ENCODE results near the gene SEC14L6. TPM values are rescaled to one million over a fixed set of nuclear protein-coding genes. Genes with fewer than 3 reads are reported as not detected.
"Not testable (repeated sequence)": the region's sequence is repeated elsewhere in the genome, so short reads cannot be mapped to it uniquely, and the experiment has no call there.

SEC14L6 gene
- total RNA-seq, 3 donors from 2014 or later (not counting 1 experiment from before 2014, with no cell fraction given), result 0.18 to 0.23 TPM; not detected in 1

GRCh38 chr22:30569674-30570202, 23.2 kb upstream of the SEC14L6 start:
- 91% methylated on average over 10 of the region's 10 CpGs for WGBS (ENCODE audit: insufficient coverage)
- H3K4me3 ChIP-seq (ENCODE audit: low read length), result no peak overlapping the region
- no peaks in the 10 kb centered on the region for H3K4me1 ChIP-seq (ENCODE audit: control insufficient read depth, insufficient read depth, low read length)
- DNase-seq (no peak), ATAC-seq (no peak)
- Mint-ChIP-seq H3K36me3 (no peaks in the 10 kb centered on the region), H3K4me3 (no peak overlapping the region), H3K4me1 (no peaks in the 10 kb centered on the region), H3K27ac (no peak overlapping the region), H3K9me3 (no peaks in the 10 kb centered on the region), H3K27me3 (ENCODE audit: low read depth in 2 of 2) (peaks cover 0 to 7% of the 10 kb centered on the region in 2 donors)
- H3K27ac ChIP-seq (ENCODE audit: low read length), result no peak overlapping the region
- no peak for TF ChIP-seq CTCF (IDR thresholded peaks at IDR 0.05)
- intact Hi-C loops (cut with micrococcal nuclease), result no loop called here
- no peaks in the 10 kb centered on the region for H3K9me3 ChIP-seq (ENCODE audit: control insufficient read depth, insufficient read depth, low read length)
- no peaks in the 10 kb centered on the region for H3K36me3 ChIP-seq (ENCODE audit: control insufficient read depth, insufficient read depth, low read length)
- H3K27me3 ChIP-seq (ENCODE audit: control insufficient read depth, insufficient read depth, low read length), result no peaks in the 10 kb centered on the region

GRCh38 chr22:30568137-30568805, 21.7 kb upstream of the SEC14L6 start:
- TF ChIP-seq CTCF (IDR thresholded peaks at IDR 0.05), result no peak
- Histone ChIP-seq H3K9me3 (ENCODE audit: control insufficient read depth, insufficient read depth, low read length) (no peaks in the 10 kb centered on the region), H3K4me3 (ENCODE audit: low read length) (no peak overlapping the region), H3K36me3 (ENCODE audit: control insufficient read depth, insufficient read depth, low read length) (no peaks in the 10 kb centered on the region), H3K4me1 (ENCODE audit: control insufficient read depth, insufficient read depth, low read length) (no peaks in the 10 kb centered on the region), H3K27ac (ENCODE audit: low read length) (no peak overlapping the region), H3K27me3 (ENCODE audit: control insufficient read depth, insufficient read depth, low read length) (no peaks in the 10 kb centered on the region)
- Mint-ChIP-seq H3K27ac (no peak overlapping the region), H3K36me3 (no peaks in the 10 kb centered on the region), H3K4me3 (no peak overlapping the region), H3K27me3 (ENCODE audit: low read depth in 2 of 2) (peaks cover 0 to 7% of the 10 kb centered on the region in 2 donors), H3K9me3 (no peaks in the 10 kb centered on the region), H3K4me1 (no peaks in the 10 kb centered on the region)
- intact Hi-C loops (cut with micrococcal nuclease), result no loop called here
- DNase-seq, result no peak
- WGBS (ENCODE audit: insufficient coverage), result 82% methylated on average over 10 of the region's 10 CpGs
- no peak for ATAC-seq

GRCh38 chr22:30567277-30567676, 20.7 kb upstream of the SEC14L6 start:
- H3K27ac Mint-ChIP-seq; H3K27me3 ChIP-seq (ENCODE audit: control insufficient read depth, insufficient read depth, low read length); DNase-seq; H3K4me3 ChIP-seq (ENCODE audit: low read length); H3K4me3 Mint-ChIP-seq; H3K36me3 Mint-ChIP-seq; H3K36me3 ChIP-seq (ENCODE audit: control insufficient read depth, insufficient read depth, low read length); H3K4me1 ChIP-seq (ENCODE audit: control insufficient read depth, insufficient read depth, low read length); ATAC-seq; H3K27ac ChIP-seq (ENCODE audit: low read length); H3K27me3 Mint-ChIP-seq (ENCODE audit: low read depth in 2 of 2); H3K9me3 ChIP-seq (ENCODE audit: control insufficient read depth, insufficient read depth, low read length); H3K4me1 Mint-ChIP-seq; intact Hi-C loops (cut with micrococcal nuclease); H3K9me3 Mint-ChIP-seq: not testable (repeated sequence)
- 87% methylated on average over 6 of the region's 6 CpGs for WGBS (ENCODE audit: insufficient coverage)

- intact Hi-C loops (cut with micrococcal nuclease), result no loop called here
- peaks cover 0 to 7% of the 10 kb centered on the region in 2 donors for H3K27me3 Mint-ChIP-seq (ENCODE audit: low read depth in 2 of 2)
- no peaks in the 10 kb centered on the region for H3K9me3 ChIP-seq (ENCODE audit: control insufficient read depth, insufficient read depth, low read length)
- H3K36me3 ChIP-seq (ENCODE audit: control insufficient read depth, insufficient read depth, low read length), result no peaks in the 10 kb centered on the region
- H3K27ac ChIP-seq (ENCODE audit: low read length), result no peak overlapping the region
- H3K4me1 Mint-ChIP-seq, result no peaks in the 10 kb centered on the region
- TF ChIP-seq CTCF (IDR thresholded peaks at IDR 0.05), result no peak
- H3K4me3 ChIP-seq (ENCODE audit: low read length), result no peak overlapping the region
- H3K27ac Mint-ChIP-seq, result no peak overlapping the region
- H3K9me3 Mint-ChIP-seq, result no peaks in the 10 kb centered on the region
- 85% methylated on average over 7 of the region's 7 CpGs for WGBS (ENCODE audit: insufficient coverage)
- H3K4me1 ChIP-seq (ENCODE audit: control insufficient read depth, insufficient read depth, low read length), result no peaks in the 10 kb centered on the region
- DNase-seq (no peak), ATAC-seq (no peak)
- no peaks in the 10 kb centered on the region for H3K27me3 ChIP-seq (ENCODE audit: control insufficient read depth, insufficient read depth, low read length)
- H3K4me3 Mint-ChIP-seq, result no peak overlapping the region
- H3K36me3 Mint-ChIP-seq, result no peaks in the 10 kb centered on the region
These were observed 19.6 kb upstream of the SEC14L6 start for GRCh38 chr22:30566125-30566524.

Data from natural killer cell (primary cell).